Measurements from ENCODE around the gene SMIM11. TPM values are rescaled to one million over a fixed set of nuclear protein-coding genes. Genes with fewer than 3 reads are reported as not detected.

SMIM11 gene
- total RNA-seq, 1 experiment from 2014 or later: 2.3 TPM

DNA sequence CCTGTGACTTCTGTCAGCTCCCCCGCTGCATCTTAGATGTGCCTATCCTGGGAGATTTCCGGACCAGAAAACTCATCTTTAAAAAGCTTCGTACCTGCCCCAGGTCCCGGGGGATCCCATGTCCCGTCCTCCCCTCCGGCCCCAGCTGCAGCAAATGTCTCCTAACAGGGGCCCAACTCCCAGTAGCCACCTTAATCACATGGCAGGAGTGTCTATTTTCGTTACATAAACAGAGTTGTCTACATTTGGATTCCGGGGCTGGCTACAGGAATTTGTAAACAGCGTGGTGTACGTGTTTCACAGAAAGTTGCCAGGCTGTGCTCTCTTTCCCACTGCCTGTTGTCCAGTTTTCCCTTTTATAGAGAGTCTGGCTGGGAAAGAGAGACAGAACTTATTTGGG, 29.4 kb upstream of the SMIM11 start:
- TF ChIP-seq, protein P1, sequence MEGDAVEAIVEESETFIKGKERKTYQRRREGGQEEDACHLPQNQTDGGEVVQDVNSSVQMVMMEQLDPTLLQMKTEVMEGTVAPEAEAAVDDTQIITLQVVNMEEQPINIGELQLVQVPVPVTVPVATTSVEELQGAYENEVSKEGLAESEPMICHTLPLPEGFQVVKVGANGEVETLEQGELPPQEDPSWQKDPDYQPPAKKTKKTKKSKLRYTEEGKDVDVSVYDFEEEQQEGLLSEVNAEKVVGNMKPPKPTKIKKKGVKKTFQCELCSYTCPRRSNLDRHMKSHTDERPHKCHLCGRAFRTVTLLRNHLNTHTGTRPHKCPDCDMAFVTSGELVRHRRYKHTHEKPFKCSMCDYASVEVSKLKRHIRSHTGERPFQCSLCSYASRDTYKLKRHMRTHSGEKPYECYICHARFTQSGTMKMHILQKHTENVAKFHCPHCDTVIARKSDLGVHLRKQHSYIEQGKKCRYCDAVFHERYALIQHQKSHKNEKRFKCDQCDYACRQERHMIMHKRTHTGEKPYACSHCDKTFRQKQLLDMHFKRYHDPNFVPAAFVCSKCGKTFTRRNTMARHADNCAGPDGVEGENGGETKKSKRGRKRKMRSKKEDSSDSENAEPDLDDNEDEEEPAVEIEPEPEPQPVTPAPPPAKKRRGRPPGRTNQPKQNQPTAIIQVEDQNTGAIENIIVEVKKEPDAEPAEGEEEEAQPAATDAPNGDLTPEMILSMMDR (conservative IDR thresholded peaks at IDR 0.05): no peak
- no peak overlapping the region for H3K4me3 Mint-ChIP-seq
- Histone ChIP-seq H4K5ac (ENCODE audit: insufficient read length, low read depth, low read length) (no peak overlapping the region), H3K56ac (ENCODE audit: insufficient read length, low read depth, low read length) (no peak overlapping the region), H4K91ac (ENCODE audit: insufficient read length, low read depth, low read length) (no peak overlapping the region), H2BK120ac (ENCODE audit: low read depth, low read length, poor library complexity, severe bottlenecking) (no peak overlapping the region), H4K8ac (replicated peaks; ENCODE audit: insufficient read length, low read depth, low read length) (no peak overlapping the region), H3K27me3 (ENCODE audit: insufficient read depth, low read length) (no peaks in the 10 kb centered on the region; the same call in 1 of the 2 replicates), H2AK5ac (ENCODE audit: insufficient read length, low read length) (no peak overlapping the region), H3K18ac (ENCODE audit: insufficient read length, low read depth, low read length) (no peak overlapping the region), H3K79me2 (ENCODE audit: insufficient read depth, low read length) (no peaks in the 10 kb centered on the region), H3K4ac (ENCODE audit: low read depth, low read length) (no peak overlapping the region), H3K23ac (ENCODE audit: insufficient read length, low read depth, low read length) (no peak overlapping the region), H2BK5ac (ENCODE audit: insufficient read length, low read length) (no peak overlapping the region), H2BK12ac (ENCODE audit: insufficient read length, low read depth, low read length) (no peak overlapping the region), H3K23me2 (ENCODE audit: insufficient read length, low read depth, low read length, poor library complexity, severe bottlenecking) (no peaks in the 10 kb centered on the region), H3K4me1 (ENCODE audit: insufficient read depth, low read length) (no peaks in the 10 kb centered on the region), H3T11ph (ENCODE audit: low read length) (no peak overlapping the region), H4K20me1 (ENCODE audit: control insufficient read depth, insufficient read depth, insufficient read length) (no peaks in the 10 kb centered on the region), H3K9me3 (ENCODE audit: control insufficient read depth, low read depth, low read length) (no peaks in the 10 kb centered on the region), H3K79me1 (ENCODE audit: insufficient read depth, low read depth, low read length, poor library complexity, severe bottlenecking) (no peaks in the 10 kb centered on the region), H3K9ac (ENCODE audit: extremely low read depth, insufficient read length, low read length) (no peak overlapping the region), H2BK20ac (ENCODE audit: low read depth, low read length, poor library complexity, severe bottlenecking) (no peak overlapping the region), H3K27ac (ENCODE audit: insufficient read length, low read depth, low read length) (no peak overlapping the region), H3K4me2 (ENCODE audit: insufficient read depth, insufficient read length, low read length) (no peak overlapping the region), H2BK15ac (ENCODE audit: low read depth, low read length) (no peak overlapping the region), H2AFZ (ENCODE audit: low read length) (no peak overlapping the region), H3K14ac (ENCODE audit: insufficient read depth, low read length) (no peak overlapping the region)
- DNase-seq: no peak
- H3K27me3 Mint-ChIP-seq (ENCODE audit: low read depth): peaks cover 16% of the 10 kb centered on the region
- WGBS (ENCODE audit: extremely low coverage, insufficient read length, low lambda C conversion rate): no CpG with 5 or more reads among the region's 10 CpGs
- H3K4me1 Mint-ChIP-seq: no peaks in the 10 kb centered on the region
- no peak overlapping the region for H3K27ac Mint-ChIP-seq
- H3K9me3 Mint-ChIP-seq: no peaks in the 10 kb centered on the region
- H3K36me3 Mint-ChIP-seq (ENCODE audit: insufficient read depth in 1 of 3, low read depth in 3 of 3): no peaks in the 10 kb centered on the region

Data from H9 (cell line).